Right lung (tissue), 10 donors: ENCODE measurements around the gene ABL1. TPM values are rescaled to one million over a fixed set of nuclear protein-coding genes. Genes with fewer than 3 reads are reported as not detected.
"Not testable (repeated sequence)": the region's sequence is repeated elsewhere in the genome, so short reads cannot be mapped to it uniquely, and the experiment has no call there.

Experiments used
- DNase-seq, 2 donors: peaks; one replicate each; pipeline ENCODE4 v3.0.0-alpha.2; 2013
- long read RNA-seq, 8 donors: transcript quantifications; one replicate each; lab custom pipeline, GENCODE V29; 2026
- polyA plus RNA-seq, 5 donors: library from polyadenylated mRNA; unstranded; fragments of 120-200 nt; gene quantifications; one replicate each; pipeline versions ENCODE4 v1.2.1 to v1.2.3, GENCODE V29; 2013; ENCODE audit warnings: inconsistent platforms in 1 of 5, low replicate concordance in 1 of 5; ENCODE audit not compliant: insufficient read length in 5 of 5, insufficient read depth in 1 of 5

The ABL1 gene
- polyA plus RNA-seq, result 10 to 100 TPM; 62.3 to 77.1 (median 70.9) TPM
- long read RNA-seq, donor 1, full-length matches to known transcripts, result 17 of 29 reads
- long read RNA-seq, donor 1, partial matches to known transcripts, result 12 of 29 reads
- long read RNA-seq, donor 1, other reads (novel, unspliced or antisense), result 0 of 29 reads
- long read RNA-seq, donor 2, full-length matches to known transcripts, result 15 of 15 reads
- long read RNA-seq, donor 2, partial matches to known transcripts, result 0 of 15 reads
- long read RNA-seq, donor 2, other reads (novel, unspliced or antisense), result 0 of 15 reads
- long read RNA-seq, donor 3, full-length matches to known transcripts, result 6 of 38 reads
- long read RNA-seq, donor 3, partial matches to known transcripts, result 32 of 38 reads
- long read RNA-seq, donor 3, other reads (novel, unspliced or antisense), result 0 of 38 reads
- long read RNA-seq, donor 4, full-length matches to known transcripts, result 9 of 55 reads
- long read RNA-seq, donor 4, partial matches to known transcripts, result 46 of 55 reads
- long read RNA-seq, donor 4, other reads (novel, unspliced or antisense), result 0 of 55 reads
- long read RNA-seq, donor 5, full-length matches to known transcripts, result 7 of 17 reads
- long read RNA-seq, donor 5, partial matches to known transcripts, result 10 of 17 reads
- long read RNA-seq, donor 5, other reads (novel, unspliced or antisense), result 0 of 17 reads
- long read RNA-seq, donor 6, full-length matches to known transcripts, result 22 of 31 reads
- long read RNA-seq, donor 6, partial matches to known transcripts, result 9 of 31 reads
- long read RNA-seq, donor 6, other reads (novel, unspliced or antisense), result 0 of 31 reads
- long read RNA-seq, donor 7, full-length matches to known transcripts, result 20 of 35 reads
- long read RNA-seq, donor 7, partial matches to known transcripts, result 15 of 35 reads
- long read RNA-seq, donor 7, other reads (novel, unspliced or antisense), result 0 of 35 reads
- long read RNA-seq, donor 8, full-length matches to known transcripts, result 5 of 5 reads
- long read RNA-seq, donor 8, partial matches to known transcripts, result 0 of 5 reads
- long read RNA-seq, donor 8, other reads (novel, unspliced or antisense), result 0 of 5 reads

- DNase-seq, result peak; percentile 74 to 83
These were observed at the start of gene ABL1 for GRCh38 chr9:130834371-130835336. TSS of gene ABL1 (plus strand) at chr9:130835254. CDS start at chr9:130835447, 193 bp downstream.

- no peak for DNase-seq
These were observed 49.0 kb upstream of the ABL1 start for GRCh38 chr9:130785940-130786508.

GRCh38 chr9:130786526-130786925, 48.5 kb upstream of the ABL1 start:
- DNase-seq, result no peak

- no peak for DNase-seq
These were observed 45.0 kb upstream of the ABL1 start for GRCh38 chr9:130789747-130790672.

GRCh38 chr9:130791303-130791894, 43.7 kb upstream of the ABL1 start:
- DNase-seq, result no peak

- no peak for DNase-seq
These were observed 41.5 kb upstream of the ABL1 start for GRCh38 chr9:130793589-130793988.

GRCh38 chr9:130794021-130794420, 41.0 kb upstream of the ABL1 start:
- DNase-seq, result not testable (repeated sequence)

- not testable (repeated sequence) for DNase-seq
These were observed 40.6 kb upstream of the ABL1 start for GRCh38 chr9:130794423-130794822.

- no peak for DNase-seq
These were observed 40.0 kb upstream of the ABL1 start for GRCh38 chr9:130794923-130795495.

GRCh38 chr9:130803116-130803515, 31.9 kb upstream of the ABL1 start:
- not testable (repeated sequence) for DNase-seq

GRCh38 chr9:130805510-130806326, 29.3 kb upstream of the ABL1 start:
- no peak for DNase-seq

- DNase-seq, result no peak
These were observed 28.7 kb upstream of the ABL1 start for GRCh38 chr9:130806327-130806716.

- no peak for DNase-seq
These were observed 24.4 kb upstream of the ABL1 start for GRCh38 chr9:130810609-130811136.

- no peak for DNase-seq
These were observed 19.7 kb upstream of the ABL1 start for GRCh38 chr9:130815242-130815808.

- no peak for DNase-seq
These were observed 17.1 kb upstream of the ABL1 start for GRCh38 chr9:130817914-130818313.

GRCh38 chr9:130820135-130820738, 14.8 kb upstream of the ABL1 start:
- DNase-seq, result no peak

- DNase-seq, result no peak
These were observed 11.6 kb upstream of the ABL1 start for GRCh38 chr9:130823435-130823834.
